Measurements from ENCODE around the gene CLNK. TPM values are rescaled to one million over a fixed set of nuclear protein-coding genes. Genes with fewer than 3 reads are reported as not detected.
"Not testable (repeated sequence)": the region's sequence is repeated elsewhere in the genome, so short reads cannot be mapped to it uniquely, and the experiment has no call there.

CLNK gene
- total RNA-seq, 1 donor from 2014 or later: 0.79 TPM

GRCh38 chr4:10639100-10639499 is 45.5 kb downstream of the CLNK start:
- no peak for DNase-seq
- intact Hi-C loops (cut with micrococcal nuclease): no loop called here
- Mint-ChIP-seq H3K27me3 (peaks cover 1% of the 10 kb centered on the region), H3K9me3 (peaks cover 22% of the 10 kb centered on the region), H3K4me1 (peaks cover 6% of the 10 kb centered on the region), H3K36me3 (ENCODE audit: low read depth) (no peaks in the 10 kb centered on the region), H3K4me3 (no peak overlapping the region), H3K27ac (no peak overlapping the region)

GRCh38 chr4:10635091-10635490 is 49.5 kb downstream of the CLNK start:
- Mint-ChIP-seq H3K4me1 (no peaks in the 10 kb centered on the region), H3K9me3 (peaks cover 8% of the 10 kb centered on the region), H3K27ac (no peak overlapping the region), H3K36me3 (ENCODE audit: low read depth) (no peaks in the 10 kb centered on the region), H3K27me3 (peaks cover 4% of the 10 kb centered on the region), H3K4me3 (no peak overlapping the region)
- DNase-seq: no peak
- intact Hi-C loops (cut with micrococcal nuclease): no loop called here

- no peak for DNase-seq
- intact Hi-C loops (cut with micrococcal nuclease): loop anchor here (5.0 kb wide), 1 partner anchor 43 kb away; no protein-coding TSS in a partner anchor
- Mint-ChIP-seq H3K4me1 (peaks cover 14% of the 10 kb centered on the region), H3K4me3 (no peak overlapping the region), H3K36me3 (ENCODE audit: low read depth) (no peaks in the 10 kb centered on the region), H3K27ac (peak overlapping the region; percentile 45), H3K9me3 (peaks cover 8% of the 10 kb centered on the region), H3K27me3 (peaks cover 2% of the 10 kb centered on the region)
These were observed 55.2 kb downstream of the CLNK start for GRCh38 chr4:10629394-10629793.

- intact Hi-C loops (cut with micrococcal nuclease): loop anchor here (5.0 kb wide), 1 partner anchor 47 kb away; no protein-coding TSS in a partner anchor
These were observed 59.4 kb downstream of the CLNK start for GRCh38 chr4:10625131-10625530.

GRCh38 chr4:10623862-10624261 is 60.7 kb downstream of the CLNK start:
- H3K36me3 Mint-ChIP-seq (ENCODE audit: low read depth): no peaks in the 10 kb centered on the region
- no peaks in the 10 kb centered on the region for H3K9me3 Mint-ChIP-seq
- H3K4me1 Mint-ChIP-seq: peaks cover 8% of the 10 kb centered on the region
- H3K27ac Mint-ChIP-seq: no peak overlapping the region
- intact Hi-C loops (cut with micrococcal nuclease): no loop called here
- DNase-seq: no peak
- no peak overlapping the region for H3K4me3 Mint-ChIP-seq
- peaks cover 2% of the 10 kb centered on the region for H3K27me3 Mint-ChIP-seq

More at GRCh38 chr4:10625131-10625530, 59.4 kb downstream of the CLNK start:
- H3K36me3 Mint-ChIP-seq (ENCODE audit: low read depth): no peaks in the 10 kb centered on the region
- H3K27ac Mint-ChIP-seq: no peak overlapping the region
- H3K4me1 Mint-ChIP-seq: peaks cover 14% of the 10 kb centered on the region
- DNase-seq: no peak
- H3K4me3 Mint-ChIP-seq: no peak overlapping the region
- no peaks in the 10 kb centered on the region for H3K9me3 Mint-ChIP-seq
- peaks cover 2% of the 10 kb centered on the region for H3K27me3 Mint-ChIP-seq

- Mint-ChIP-seq H3K36me3 (ENCODE audit: low read depth) (no peaks in the 10 kb centered on the region), H3K4me1 (peaks cover 8% of the 10 kb centered on the region)
- intact Hi-C loops (cut with micrococcal nuclease): no loop called here
These were observed 61.3 kb downstream of the CLNK start for GRCh38 chr4:10623241-10623640.

GRCh38 chr4:10622728-10623127 is 61.8 kb downstream of the CLNK start:
- H3K36me3 Mint-ChIP-seq (ENCODE audit: low read depth): no peaks in the 10 kb centered on the region
- intact Hi-C loops (cut with micrococcal nuclease): no loop called here
- peaks cover 2% of the 10 kb centered on the region for H3K27me3 Mint-ChIP-seq
- no peak for DNase-seq
- H3K27ac Mint-ChIP-seq: no peak overlapping the region
- peaks cover 7% of the 10 kb centered on the region for H3K4me1 Mint-ChIP-seq
- no peaks in the 10 kb centered on the region for H3K9me3 Mint-ChIP-seq
- no peak overlapping the region for H3K4me3 Mint-ChIP-seq

More at GRCh38 chr4:10623241-10623640, 61.3 kb downstream of the CLNK start:
- Mint-ChIP-seq H3K9me3 (no peaks in the 10 kb centered on the region), H3K27ac (no peak overlapping the region), H3K27me3 (peaks cover 2% of the 10 kb centered on the region), H3K4me3 (no peak overlapping the region)
- DNase-seq: no peak

- H3K36me3 Mint-ChIP-seq (ENCODE audit: low read depth): no peaks in the 10 kb centered on the region
- intact Hi-C loops (cut with micrococcal nuclease): no loop called here
- H3K27me3 Mint-ChIP-seq: peaks cover 2% of the 10 kb centered on the region
- H3K27ac Mint-ChIP-seq: no peak overlapping the region
- no peak for DNase-seq
- H3K9me3 Mint-ChIP-seq: no peaks in the 10 kb centered on the region
- no peak overlapping the region for H3K4me3 Mint-ChIP-seq
- peaks cover 4% of the 10 kb centered on the region for H3K4me1 Mint-ChIP-seq
These were observed 63.6 kb downstream of the CLNK start for GRCh38 chr4:10620935-10621488.

- H3K9me3 Mint-ChIP-seq: no peaks in the 10 kb centered on the region
- DNase-seq: no peak
- H3K27me3 Mint-ChIP-seq: peaks cover 2% of the 10 kb centered on the region
- H3K4me1 Mint-ChIP-seq: no peaks in the 10 kb centered on the region
- intact Hi-C loops (cut with micrococcal nuclease): no loop called here
- H3K4me3 Mint-ChIP-seq: no peak overlapping the region
- H3K27ac Mint-ChIP-seq: no peak overlapping the region
- no peaks in the 10 kb centered on the region for H3K36me3 Mint-ChIP-seq (ENCODE audit: low read depth)
These were observed 64.7 kb downstream of the CLNK start for GRCh38 chr4:10619855-10620254.

- Mint-ChIP-seq H3K27me3 (peaks cover 2% of the 10 kb centered on the region), H3K36me3 (ENCODE audit: low read depth) (no peaks in the 10 kb centered on the region), H3K9me3 (no peaks in the 10 kb centered on the region), H3K4me3 (no peak overlapping the region), H3K27ac (no peak overlapping the region), H3K4me1 (no peaks in the 10 kb centered on the region)
- intact Hi-C loops (cut with micrococcal nuclease): no loop called here
- peak; percentile 61 for DNase-seq
These were observed 65.3 kb downstream of the CLNK start for GRCh38 chr4:10619220-10619619.

- intact Hi-C loops (cut with micrococcal nuclease); H3K27me3 Mint-ChIP-seq; DNase-seq; H3K36me3 Mint-ChIP-seq (ENCODE audit: low read depth); H3K27ac Mint-ChIP-seq; H3K9me3 Mint-ChIP-seq; H3K4me1 Mint-ChIP-seq; H3K4me3 Mint-ChIP-seq: not testable (repeated sequence)
These were observed 69.6 kb downstream of the CLNK start for GRCh38 chr4:10614926-10615325.

GRCh38 chr4:10613926-10614478 is 70.6 kb downstream of the CLNK start:
- no peaks in the 10 kb centered on the region for H3K27me3 Mint-ChIP-seq
- H3K9me3 Mint-ChIP-seq: no peaks in the 10 kb centered on the region
- H3K4me1 Mint-ChIP-seq: no peaks in the 10 kb centered on the region

GRCh38 chr4:10612476-10612875 is 72.1 kb downstream of the CLNK start:
- H3K9me3 Mint-ChIP-seq: no peaks in the 10 kb centered on the region
- no peaks in the 10 kb centered on the region for H3K4me1 Mint-ChIP-seq
- no peaks in the 10 kb centered on the region for H3K36me3 Mint-ChIP-seq (ENCODE audit: low read depth)
- H3K27me3 Mint-ChIP-seq: no peaks in the 10 kb centered on the region
- intact Hi-C loops (cut with micrococcal nuclease): no loop called here
- H3K4me3 Mint-ChIP-seq: no peak overlapping the region
- H3K27ac Mint-ChIP-seq: no peak overlapping the region
- no peak for DNase-seq

More at GRCh38 chr4:10613926-10614478, 70.6 kb downstream of the CLNK start:
- H3K36me3 Mint-ChIP-seq (ENCODE audit: low read depth): no peaks in the 10 kb centered on the region
- no peak overlapping the region for H3K27ac Mint-ChIP-seq
- no peak for DNase-seq
- H3K4me3 Mint-ChIP-seq: no peak overlapping the region
- intact Hi-C loops (cut with micrococcal nuclease): no loop called here

GRCh38 chr4:10611673-10612072 is 72.9 kb downstream of the CLNK start:
- intact Hi-C loops (cut with micrococcal nuclease): no loop called here
- no peaks in the 10 kb centered on the region for H3K36me3 Mint-ChIP-seq (ENCODE audit: low read depth)
- H3K9me3 Mint-ChIP-seq: no peaks in the 10 kb centered on the region
- no peaks in the 10 kb centered on the region for H3K4me1 Mint-ChIP-seq
- no peak overlapping the region for H3K4me3 Mint-ChIP-seq
- H3K27me3 Mint-ChIP-seq: no peaks in the 10 kb centered on the region
- H3K27ac Mint-ChIP-seq: no peak overlapping the region
- no peak for DNase-seq

Data from activated CD4-positive, alpha-beta T cell treated with anti-CD3 and anti-CD28 coated beads, Interleukin-2, amount 10 ng/mL, durations not matched to agents 24 days and 14 days (primary cell).